ENCODE data around the gene KCTD2. TPM values are rescaled to one million over a fixed set of nuclear protein-coding genes. Genes with fewer than 3 reads are reported as not detected.

Gene KCTD2
- total and polyA plus RNA-seq, 2 experiments from 2014 or later = 12.7 to 19.1 TPM

DNA sequence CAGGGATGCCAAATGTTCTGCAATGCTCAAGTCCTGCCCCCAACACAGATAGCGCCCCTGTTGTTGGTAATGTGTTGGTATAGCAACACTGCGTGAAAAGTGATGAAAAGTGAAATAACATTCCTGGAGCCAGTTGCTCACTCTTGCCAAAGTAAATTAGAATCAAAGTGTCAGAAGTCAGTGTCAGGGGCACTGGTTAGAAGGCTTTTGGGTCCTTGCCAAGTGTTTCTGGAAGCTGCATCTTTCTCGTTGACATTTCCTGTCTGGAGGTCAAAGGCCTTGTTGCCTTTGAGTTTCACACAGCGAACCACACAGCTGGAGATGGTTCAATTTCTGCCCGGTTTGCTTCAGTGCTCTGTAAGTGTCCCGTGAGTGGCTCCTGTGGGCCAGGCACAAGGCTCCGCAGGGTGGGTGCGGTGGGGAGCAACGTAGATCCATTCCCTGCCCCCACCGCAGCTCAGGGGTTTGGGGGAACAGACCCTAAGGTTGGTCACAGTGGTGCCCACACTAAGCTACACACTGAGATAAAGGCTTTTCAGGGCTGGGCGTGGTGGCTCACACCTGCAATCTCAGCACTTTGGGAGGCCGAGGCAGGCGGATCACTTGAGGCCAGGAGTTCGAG is 37.1 kb downstream of the KCTD2 start:
- Histone ChIP-seq H2AFZ (no peak overlapping the region), H3K27me3 (no peaks in the 10 kb centered on the region), H3K79me2 (peaks cover 10% of the 10 kb centered on the region), H3K9me3 (ENCODE audit: low read depth) (no peaks in the 10 kb centered on the region), H3K4me2 (no peak overlapping the region), H3K36me3 (replicated peaks; ENCODE audit: insufficient read depth, low read depth) (no peaks in the 10 kb centered on the region), H3K4me3 (no peak overlapping the region), H3K27ac (no peak overlapping the region), H3K4me1 (ENCODE audit: insufficient read depth) (peaks cover 29% of the 10 kb centered on the region), H3K9me2 (replicated peaks; ENCODE audit: insufficient read depth) (no peaks in the 10 kb centered on the region), H4K20me1 (ENCODE audit: insufficient read depth, poor library complexity, severe bottlenecking) (no peaks in the 10 kb centered on the region)
- peak; percentile 67 for DNase-seq (ENCODE audit: low spot score)
- WGBS (ENCODE audit: low lambda C conversion rate, missing lambda C conversion rate) = 74% methylated on average over 14 of the region's 14 CpGs
- TF ChIP-seq CTCF (IDR thresholded peaks at IDR 0.05; ENCODE audit: poor library complexity) (no peak), EZH2phosphoT487 (IDR thresholded peaks at IDR 0.05; ENCODE audit: low read depth, severe bottlenecking, unreplicated experiment) (no peak), EZH2 (IDR thresholded peaks at IDR 0.05; ENCODE audit: borderline replicate concordance) (no peak)

- peak; percentile 44 for DNase-seq (ENCODE audit: low spot score)
Observed at GRCh38 chr17:75086496-75087181, 39.6 kb downstream of the KCTD2 start.

DNA sequence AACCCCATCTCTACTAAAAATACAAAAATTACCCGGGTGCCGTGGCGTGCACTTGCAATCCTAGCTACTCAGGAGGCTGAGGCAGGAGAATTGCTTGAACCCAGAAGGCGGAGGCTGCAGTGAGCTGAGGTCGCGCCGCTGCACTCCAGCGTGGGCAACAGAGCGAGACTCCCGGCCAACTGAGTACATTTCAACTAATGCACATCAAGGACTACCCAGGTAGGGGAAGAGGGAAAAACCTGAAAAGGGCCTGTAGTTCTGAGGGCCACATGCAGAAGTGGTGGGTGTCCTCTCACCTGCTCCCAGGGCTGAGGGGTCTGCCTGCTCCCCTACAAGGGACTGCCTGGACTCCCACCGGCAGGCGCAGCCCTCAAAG is 40.1 kb downstream of the KCTD2 start:
- H3K36me3 ChIP-seq (replicated peaks; ENCODE audit: insufficient read depth, low read depth) = no peaks in the 10 kb centered on the region
- TF ChIP-seq EZH2phosphoT487 (IDR thresholded peaks at IDR 0.05; ENCODE audit: low read depth, severe bottlenecking, unreplicated experiment) = no peak
- TF ChIP-seq EZH2 (IDR thresholded peaks at IDR 0.05; ENCODE audit: borderline replicate concordance) = no peak
- no peak for TF ChIP-seq CTCF (IDR thresholded peaks at IDR 0.05; ENCODE audit: poor library complexity)
- no peaks in the 10 kb centered on the region for H3K27me3 ChIP-seq
- DNase-seq (ENCODE audit: low spot score) = no peak
- H4K20me1 ChIP-seq (ENCODE audit: insufficient read depth, poor library complexity, severe bottlenecking) = no peaks in the 10 kb centered on the region
- peaks cover 53% of the 10 kb centered on the region for H3K4me1 ChIP-seq (ENCODE audit: insufficient read depth)
- peak overlapping the region; percentile 99 for H3K27ac ChIP-seq
- peak overlapping the region; percentile 91 for H3K4me2 ChIP-seq
- peaks cover 34% of the 10 kb centered on the region for H3K79me2 ChIP-seq
- 61% methylated on average over 12 of the region's 12 CpGs for WGBS (ENCODE audit: low lambda C conversion rate, missing lambda C conversion rate)
- H3K4me3 ChIP-seq = peak overlapping the region; percentile 27
- H3K9me2 ChIP-seq (replicated peaks; ENCODE audit: insufficient read depth) = no peaks in the 10 kb centered on the region
- H3K9me3 ChIP-seq (ENCODE audit: low read depth) = no peaks in the 10 kb centered on the region
- peak overlapping the region; percentile 61 for H2AFZ ChIP-seq

More at GRCh38 chr17:75086496-75087181, 39.6 kb downstream of the KCTD2 start:
- Histone ChIP-seq H3K79me2 (peaks cover 29% of the 10 kb centered on the region), H3K4me1 (ENCODE audit: insufficient read depth) (peaks cover 48% of the 10 kb centered on the region), H3K27me3 (no peaks in the 10 kb centered on the region), H3K9me2 (replicated peaks; ENCODE audit: insufficient read depth) (no peaks in the 10 kb centered on the region), H3K36me3 (replicated peaks; ENCODE audit: insufficient read depth, low read depth) (no peaks in the 10 kb centered on the region), H3K27ac (peak overlapping the region; percentile 99), H2AFZ (no peak overlapping the region), H3K4me2 (peak overlapping the region; percentile 91), H3K9me3 (ENCODE audit: low read depth) (no peaks in the 10 kb centered on the region), H3K4me3 (no peak overlapping the region), H4K20me1 (ENCODE audit: insufficient read depth, poor library complexity, severe bottlenecking) (no peaks in the 10 kb centered on the region)
- WGBS (ENCODE audit: low lambda C conversion rate, missing lambda C conversion rate) = 72% methylated on average over 15 of the region's 15 CpGs
- TF ChIP-seq EZH2phosphoT487 (IDR thresholded peaks at IDR 0.05; ENCODE audit: low read depth, severe bottlenecking, unreplicated experiment) = no peak
- no peak for TF ChIP-seq EZH2 (IDR thresholded peaks at IDR 0.05; ENCODE audit: borderline replicate concordance)
- no peak for TF ChIP-seq CTCF (IDR thresholded peaks at IDR 0.05; ENCODE audit: poor library complexity)

All from hepatocyte (in vitro differentiated cells).